ENCODE data around the gene GPR101.

GPR101 gene

GRCh38 chrX:137033774-137034507 is at the start of gene GPR101:
GPR101 (minus strand) TSS chrX:137033995; CDS start chrX:137031674, 2,321 bp downstream.
- no peak for DNase-seq (ENCODE audit: low read depth in 4 of 4, low spot score in 1 of 4)

GRCh38 chrX:137081239-137081638 is 47.4 kb upstream of the GPR101 start:
- DNase-seq (ENCODE audit: low read depth in 4 of 4, low spot score in 1 of 4) = no peak

- DNase-seq (ENCODE audit: low read depth in 4 of 4, low spot score in 1 of 4) = no peak
Measured at GRCh38 chrX:137072396-137072795, 38.6 kb upstream of the GPR101 start.

- DNase-seq (ENCODE audit: low read depth in 4 of 4, low spot score in 1 of 4) = no peak
Measured at GRCh38 chrX:137071596-137071995, 37.8 kb upstream of the GPR101 start.

- DNase-seq (ENCODE audit: low read depth in 4 of 4, low spot score in 1 of 4) = no peak
Measured at GRCh38 chrX:137067147-137067546, 33.4 kb upstream of the GPR101 start.

- no peak for DNase-seq (ENCODE audit: low read depth in 4 of 4, low spot score in 1 of 4)
Measured at GRCh38 chrX:137062915-137063617, 29.3 kb upstream of the GPR101 start.

GRCh38 chrX:137058339-137059127 is 24.7 kb upstream of the GPR101 start:
- no peak for DNase-seq (ENCODE audit: low read depth in 4 of 4, low spot score in 1 of 4)

GRCh38 chrX:137052643-137053235 is 18.9 kb upstream of the GPR101 start:
- DNase-seq (ENCODE audit: low read depth in 4 of 4, low spot score in 1 of 4) = no peak

GRCh38 chrX:137051978-137052642 is 18.3 kb upstream of the GPR101 start:
- DNase-seq (ENCODE audit: low read depth in 4 of 4, low spot score in 1 of 4) = peak; percentile 44 to 65 (median 63)

- DNase-seq (ENCODE audit: low read depth in 4 of 4, low spot score in 1 of 4) = no peak
Measured at GRCh38 chrX:137044893-137045292, 11.1 kb upstream of the GPR101 start.

- no peak for DNase-seq (ENCODE audit: low read depth in 4 of 4, low spot score in 1 of 4)
Measured at GRCh38 chrX:137043736-137044135, 9.9 kb upstream of the GPR101 start.

GRCh38 chrX:137041329-137041728 is 7.5 kb upstream of the GPR101 start:
- DNase-seq (ENCODE audit: low read depth in 4 of 4, low spot score in 1 of 4) = no peak

- DNase-seq (ENCODE audit: low read depth in 4 of 4, low spot score in 1 of 4) = no peak
Measured at GRCh38 chrX:137040113-137040794, 6.5 kb upstream of the GPR101 start.

GRCh38 chrX:137034508-137034872 is 695 bp upstream of the GPR101 start:
- no peak for DNase-seq (ENCODE audit: low read depth in 4 of 4, low spot score in 1 of 4)

GRCh38 chrX:137032841-137033773 is 688 bp downstream of the GPR101 start:
- no peak for DNase-seq (ENCODE audit: low read depth in 4 of 4, low spot score in 1 of 4)

- no peak for DNase-seq (ENCODE audit: low read depth in 4 of 4, low spot score in 1 of 4)
Measured at GRCh38 chrX:137032341-137032694, 1.5 kb downstream of the GPR101 start.

GRCh38 chrX:137031517-137032340 is 2.1 kb downstream of the GPR101 start:
- peak in 1 of 4 experiments; percentile 14 for DNase-seq (ENCODE audit: low read depth in 4 of 4, low spot score in 1 of 4)

GRCh38 chrX:137031039-137031438 is 2.8 kb downstream of the GPR101 start:
- DNase-seq (ENCODE audit: low read depth in 4 of 4, low spot score in 1 of 4) = no peak
